ENCODE measurements around the gene NOTCH1.
"Not testable (repeated sequence)": the region's sequence is repeated elsewhere in the genome, so short reads cannot be mapped to it uniquely, and the experiment has no call there.

Gene NOTCH1

DNA sequence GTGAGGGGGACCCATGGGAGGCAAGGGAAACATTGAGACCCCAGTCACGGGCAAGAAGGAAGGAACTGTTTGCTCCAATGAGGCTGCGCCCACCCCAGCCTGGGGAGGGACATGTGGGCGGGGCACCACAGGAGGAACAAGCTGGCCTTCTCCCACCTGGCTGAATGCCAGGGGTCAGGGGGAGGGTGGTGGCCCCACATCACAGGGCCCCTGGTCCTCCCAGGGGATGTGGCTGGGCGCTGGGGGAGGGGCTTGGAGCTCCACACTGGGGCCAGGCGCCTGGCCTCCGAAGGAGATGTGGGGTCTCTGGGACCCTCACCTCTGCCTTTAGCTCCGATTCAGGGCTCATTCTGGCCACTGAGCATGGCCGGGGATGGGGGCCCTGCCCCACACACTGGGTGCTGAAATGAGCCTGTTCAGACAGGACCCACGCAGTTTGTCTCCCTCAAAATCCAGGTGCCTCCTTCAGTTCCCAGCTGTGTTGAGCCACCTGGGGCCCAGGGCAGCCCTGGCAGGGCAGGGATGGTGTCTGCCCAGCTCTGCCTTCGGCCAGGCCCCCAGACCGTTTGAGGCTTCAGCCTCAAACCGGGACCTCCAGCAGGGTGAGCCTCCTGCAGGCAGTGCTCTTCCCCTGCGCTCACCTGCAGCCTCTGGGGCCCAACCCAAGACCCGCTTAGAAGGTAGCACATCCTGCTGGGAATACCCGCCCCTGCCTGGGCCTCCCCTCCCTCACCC lies 33.2 kb upstream of the NOTCH1 start:
- peak; percentile 19 for DNase-seq

DNA sequence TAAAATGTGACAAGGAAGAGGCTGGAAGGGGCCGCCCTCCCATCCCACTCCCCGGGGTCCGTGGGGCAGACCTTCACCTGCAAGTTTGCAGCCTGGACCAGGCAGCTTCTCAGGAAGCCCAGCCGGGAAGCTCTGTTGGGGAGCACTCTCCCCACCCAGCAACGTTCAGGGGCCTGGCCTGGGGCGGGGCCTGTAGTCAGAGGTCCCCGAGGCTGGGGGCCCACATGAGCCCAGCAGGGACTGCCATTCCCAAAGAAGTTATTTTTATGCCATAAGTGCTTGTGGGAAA lies 32.7 kb upstream of the NOTCH1 start:
- DNase-seq, result no peak

DNA sequence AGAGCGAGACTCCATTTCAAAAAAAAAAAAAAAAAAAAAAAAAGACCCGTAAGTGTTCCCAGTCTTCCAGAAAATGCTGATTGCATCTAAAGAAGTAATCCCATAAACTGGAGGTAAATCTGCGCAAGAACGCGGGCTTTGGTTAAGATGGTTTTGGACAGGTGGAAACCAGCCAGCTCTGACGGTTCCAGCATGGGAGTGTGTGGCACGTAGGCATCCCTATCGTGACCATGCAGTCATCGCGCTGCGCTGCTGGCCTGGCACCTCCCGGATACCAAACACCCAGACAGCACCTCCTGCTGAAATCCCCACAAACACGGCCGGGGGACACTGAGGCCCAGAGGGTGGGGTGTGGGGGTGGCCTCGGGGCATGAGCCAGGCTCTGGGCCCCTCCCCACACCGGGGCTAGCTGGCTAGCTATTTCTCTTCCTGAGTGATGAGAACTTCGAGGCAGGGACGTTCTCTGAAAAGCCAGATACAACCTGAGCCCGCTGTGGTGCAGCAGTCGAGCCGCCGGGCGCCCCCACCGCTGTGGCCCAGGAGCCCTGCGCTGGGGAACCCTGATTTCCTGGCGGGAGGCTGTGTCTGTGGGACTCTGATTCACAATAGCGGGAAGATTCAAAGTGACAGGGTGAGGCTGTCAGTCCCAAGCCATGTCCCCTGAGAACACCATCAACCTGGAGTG lies 32.2 kb upstream of the NOTCH1 start:
- no peak for DNase-seq

DNA sequence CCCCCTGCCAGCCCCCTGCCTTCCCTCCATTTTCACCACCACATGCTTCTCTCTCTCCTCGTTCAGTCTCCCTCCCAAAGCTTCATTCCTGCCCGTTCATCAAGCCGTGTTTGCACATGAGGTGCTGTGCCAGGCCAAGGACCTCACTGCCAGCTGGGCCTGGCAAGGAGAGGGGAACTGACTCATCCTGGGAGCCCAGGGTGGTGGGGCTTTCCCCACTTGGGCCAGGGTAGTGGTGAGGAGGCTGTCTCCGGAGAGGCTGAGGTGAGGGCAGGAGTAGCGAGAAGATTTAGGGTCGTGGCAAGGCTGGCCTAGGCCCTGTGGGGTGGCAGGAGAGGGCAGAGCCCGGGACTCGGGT lies 30.4 kb upstream of the NOTCH1 start:
- no peak for DNase-seq

DNA sequence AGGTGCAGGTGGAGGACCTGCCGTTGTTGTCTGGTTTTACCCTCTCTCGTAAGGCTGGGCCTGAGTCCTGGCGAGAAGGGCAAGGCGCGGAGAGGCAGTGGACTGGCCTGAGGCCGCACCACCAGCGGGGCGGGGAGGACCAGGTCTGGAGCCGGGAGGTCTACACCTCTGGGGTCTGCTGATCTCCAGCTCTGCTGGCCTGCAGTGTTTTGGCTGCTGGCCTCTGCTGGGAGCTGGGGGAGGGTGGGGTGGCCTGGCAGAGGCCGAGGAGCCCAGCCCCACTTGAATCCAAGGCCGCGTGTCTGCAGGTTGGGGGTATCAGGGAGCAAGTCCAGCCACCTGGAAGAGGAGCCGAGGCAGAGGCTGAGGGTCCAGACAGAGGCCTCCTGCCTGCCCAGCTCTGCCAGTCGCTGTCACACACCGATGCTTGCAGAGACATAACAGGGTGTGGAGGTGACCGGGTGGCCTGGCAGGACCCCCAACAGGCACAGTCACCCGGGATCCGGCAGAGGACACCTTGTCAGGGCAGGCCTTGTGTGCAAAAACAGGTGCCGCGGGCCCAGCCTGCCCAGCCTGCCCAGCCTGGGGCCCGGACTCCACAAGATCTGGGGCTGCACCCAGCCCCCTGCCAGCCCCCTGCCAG lies 29.9 kb upstream of the NOTCH1 start:
- no peak for DNase-seq

DNA sequence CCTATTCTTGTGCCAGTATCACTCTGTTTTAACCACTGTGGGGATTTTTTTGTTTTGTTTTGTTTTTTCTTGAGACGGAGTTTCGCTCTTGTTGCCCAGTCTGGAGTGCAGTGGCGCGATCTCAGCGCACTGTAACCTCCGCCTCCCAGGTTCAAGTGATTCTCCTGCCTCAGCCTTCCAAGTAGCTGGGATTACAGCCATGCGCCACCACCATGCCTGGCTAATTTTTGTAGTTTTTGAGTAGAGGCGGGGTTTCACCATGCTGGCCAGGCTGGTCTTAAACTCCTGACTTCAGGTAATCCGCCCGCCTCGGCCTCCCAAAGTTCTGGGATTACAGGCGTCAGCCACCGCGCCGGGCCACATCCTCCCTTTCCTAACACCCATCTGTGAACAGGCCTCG lies 28.8 kb upstream of the NOTCH1 start:
- DNase-seq, result not testable (repeated sequence)

DNA sequence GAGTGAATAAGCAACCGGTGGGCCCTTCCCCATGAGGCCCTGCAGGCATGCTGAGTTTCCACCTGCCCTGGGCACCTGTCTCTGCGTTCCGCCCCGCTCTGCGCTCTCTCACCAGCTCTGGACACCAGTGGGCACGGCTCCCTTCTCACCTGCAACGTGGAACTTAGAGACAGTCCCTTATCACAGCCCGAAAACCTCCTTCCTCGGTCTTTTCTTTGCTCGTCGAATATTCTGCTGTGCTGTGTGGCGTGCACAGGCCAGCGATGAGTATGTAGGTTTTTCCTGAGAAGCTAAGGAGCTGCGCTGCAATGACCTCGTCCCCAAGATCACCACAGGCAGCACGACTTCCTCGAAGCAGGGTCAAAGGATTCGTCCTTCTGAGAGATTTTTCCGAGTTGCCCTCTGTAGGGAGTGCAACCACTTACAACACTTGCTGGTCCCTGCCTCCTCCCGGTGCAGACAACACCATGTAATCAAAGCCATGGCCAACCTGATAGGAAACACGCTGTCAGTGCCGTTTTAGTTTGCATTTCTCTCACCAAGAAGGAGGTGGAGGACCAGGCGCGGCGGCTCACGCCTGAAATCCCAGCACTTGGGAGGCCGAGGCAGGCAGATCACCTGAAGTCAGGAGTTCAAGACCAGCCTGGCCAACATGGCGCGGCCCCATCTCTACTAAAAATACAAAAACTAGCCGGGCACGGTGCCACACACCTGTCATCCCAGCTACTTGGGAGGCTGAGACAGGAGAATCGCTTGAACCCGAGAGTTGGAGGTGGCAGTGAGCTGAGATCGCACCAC lies 27.2 kb upstream of the NOTCH1 start:
- DNase-seq, result no peak

DNA sequence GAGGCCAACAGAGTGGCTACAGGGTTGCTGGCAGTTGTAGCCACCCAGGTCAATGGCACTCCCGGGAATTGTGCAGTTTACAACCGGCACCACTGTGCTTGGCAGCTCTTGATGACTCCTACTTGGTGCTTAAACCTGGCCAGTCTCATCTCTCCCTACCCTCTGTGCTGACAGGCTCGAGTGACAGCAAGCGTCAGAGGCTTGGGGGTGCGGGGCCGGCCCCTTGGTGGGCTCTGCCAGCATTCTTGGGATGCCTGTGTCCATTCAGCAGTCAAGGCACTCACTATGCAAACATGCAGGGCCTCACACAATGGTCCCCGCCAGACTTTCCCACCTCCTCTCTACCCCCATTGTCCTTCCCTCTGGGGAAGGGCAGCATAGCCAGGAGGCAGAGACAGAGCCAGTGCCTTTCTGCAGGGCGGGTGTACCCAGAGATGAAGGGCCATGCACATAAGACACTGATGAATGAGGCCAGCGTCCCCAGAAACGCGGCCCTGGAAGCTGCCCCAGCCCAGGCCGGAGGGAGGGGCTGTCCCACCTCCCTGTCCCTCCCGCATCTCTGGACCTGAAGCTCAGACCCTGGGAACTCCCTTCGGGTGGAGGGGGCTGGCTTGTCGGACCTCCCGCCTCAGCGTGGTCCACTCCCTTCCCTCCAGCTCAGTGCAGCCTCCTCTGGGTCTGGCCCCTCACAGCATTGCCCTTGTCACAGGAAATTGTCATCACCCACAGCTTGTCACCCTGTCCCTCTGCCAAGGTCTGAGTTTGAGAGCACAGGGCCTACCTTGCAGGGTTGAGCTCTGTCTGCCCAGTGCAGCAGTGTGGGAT lies 26.4 kb upstream of the NOTCH1 start:
- peak; percentile 38 for DNase-seq

DNA sequence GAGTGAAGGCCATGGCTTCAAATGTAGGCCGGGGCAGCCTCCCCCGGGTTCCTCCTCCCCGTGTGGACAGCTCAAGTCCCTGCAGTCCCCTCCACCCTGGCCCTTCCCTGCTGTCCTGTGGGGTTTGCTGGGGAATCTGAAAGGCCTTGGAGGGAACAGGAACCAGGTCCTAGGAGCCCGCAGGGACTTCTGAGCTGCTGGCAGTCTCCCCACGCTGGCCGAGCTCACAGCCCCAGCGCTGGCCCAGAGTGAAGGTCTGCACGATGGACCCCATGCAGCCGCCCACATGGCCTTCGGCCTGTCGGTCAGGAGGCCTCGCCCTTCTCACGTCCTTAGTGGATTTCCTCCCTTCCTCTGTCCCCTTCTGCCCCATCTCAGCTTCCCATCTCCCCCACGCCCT lies 25.7 kb upstream of the NOTCH1 start:
- no peak for DNase-seq

DNA sequence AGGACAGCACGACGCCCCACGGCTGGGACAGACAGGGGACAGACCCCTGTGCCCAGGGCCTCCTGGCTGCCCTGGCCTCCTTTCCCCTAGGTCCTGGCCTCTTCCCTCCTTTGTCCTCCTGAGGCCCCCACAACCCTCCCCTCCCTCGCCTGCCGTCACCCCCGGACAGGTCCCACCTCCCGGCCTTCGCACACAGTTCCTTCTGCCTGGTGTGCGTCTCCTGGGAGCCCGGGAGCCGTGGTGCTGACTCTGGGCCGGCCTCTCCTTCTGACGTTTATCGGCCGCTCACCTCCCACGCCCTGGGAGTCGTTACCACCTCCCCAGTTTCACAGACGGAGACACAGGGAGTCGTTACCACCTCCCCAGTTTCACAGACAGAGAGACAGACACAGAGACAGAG lies 25.1 kb upstream of the NOTCH1 start:
- DNase-seq, result no peak

DNA sequence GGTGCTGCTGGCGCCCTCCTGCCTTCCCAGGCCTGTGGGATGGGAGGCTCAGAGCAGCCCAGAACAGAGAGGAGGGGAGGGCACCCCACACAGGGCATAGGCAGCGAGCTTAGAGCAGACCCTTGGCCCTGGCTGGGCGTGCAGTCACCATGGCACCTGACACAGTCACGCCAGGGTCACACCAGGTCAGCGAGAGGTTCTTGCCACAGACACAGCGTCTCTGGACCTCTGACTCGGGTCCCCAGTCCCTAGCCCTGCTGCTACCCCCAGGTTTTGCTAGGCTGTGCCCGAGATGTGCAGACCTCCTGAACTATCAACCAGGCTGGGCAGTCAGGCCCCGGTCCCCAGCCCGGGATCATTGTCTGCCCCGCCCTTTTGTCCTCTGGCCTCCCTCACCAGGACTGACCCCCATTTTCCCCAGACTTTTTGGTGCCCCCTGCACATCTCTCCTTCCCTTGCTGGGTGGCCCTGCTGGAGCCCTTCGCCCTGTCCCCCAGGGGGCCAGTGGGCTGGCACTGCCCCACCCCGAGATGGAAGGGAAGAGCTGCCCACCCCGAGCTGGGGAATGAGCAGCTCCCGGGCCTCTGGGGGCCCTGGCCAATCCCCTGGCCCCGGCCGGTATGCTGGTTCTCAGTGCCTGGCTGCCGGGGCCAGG lies 24.5 kb upstream of the NOTCH1 start:
- DNase-seq, result no peak

DNA sequence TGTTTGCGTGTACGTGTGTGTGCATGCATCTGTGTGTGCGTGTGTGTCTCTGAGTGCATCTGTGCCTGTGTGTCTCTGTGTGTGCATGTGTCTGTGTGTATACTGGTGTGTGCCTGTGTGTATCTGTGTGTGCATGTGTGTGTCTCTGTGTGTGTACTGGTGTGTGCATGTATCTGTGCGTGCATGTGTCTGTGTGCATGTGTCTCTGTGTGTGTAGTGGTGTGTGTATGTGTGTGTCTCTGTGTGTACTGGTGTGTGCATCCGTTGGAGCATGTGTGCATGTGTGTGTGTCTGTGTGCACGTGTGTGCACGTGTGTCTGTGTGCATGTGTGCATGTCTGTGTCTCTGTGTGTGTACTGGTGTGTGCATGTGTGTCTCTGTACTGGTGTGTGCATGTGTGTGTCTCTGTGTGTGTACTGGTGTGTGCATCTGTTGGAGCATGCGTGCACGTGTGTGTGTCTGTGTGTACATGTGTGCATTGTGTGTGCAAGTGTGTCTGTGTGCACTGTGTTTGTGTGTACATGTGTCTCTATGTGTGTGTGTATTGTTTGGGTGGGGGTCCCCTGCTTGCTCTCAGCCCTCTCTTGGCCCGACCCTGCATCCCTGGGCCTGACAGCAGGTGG lies 23.8 kb upstream of the NOTCH1 start:
- DNase-seq, result no peak

DNA sequence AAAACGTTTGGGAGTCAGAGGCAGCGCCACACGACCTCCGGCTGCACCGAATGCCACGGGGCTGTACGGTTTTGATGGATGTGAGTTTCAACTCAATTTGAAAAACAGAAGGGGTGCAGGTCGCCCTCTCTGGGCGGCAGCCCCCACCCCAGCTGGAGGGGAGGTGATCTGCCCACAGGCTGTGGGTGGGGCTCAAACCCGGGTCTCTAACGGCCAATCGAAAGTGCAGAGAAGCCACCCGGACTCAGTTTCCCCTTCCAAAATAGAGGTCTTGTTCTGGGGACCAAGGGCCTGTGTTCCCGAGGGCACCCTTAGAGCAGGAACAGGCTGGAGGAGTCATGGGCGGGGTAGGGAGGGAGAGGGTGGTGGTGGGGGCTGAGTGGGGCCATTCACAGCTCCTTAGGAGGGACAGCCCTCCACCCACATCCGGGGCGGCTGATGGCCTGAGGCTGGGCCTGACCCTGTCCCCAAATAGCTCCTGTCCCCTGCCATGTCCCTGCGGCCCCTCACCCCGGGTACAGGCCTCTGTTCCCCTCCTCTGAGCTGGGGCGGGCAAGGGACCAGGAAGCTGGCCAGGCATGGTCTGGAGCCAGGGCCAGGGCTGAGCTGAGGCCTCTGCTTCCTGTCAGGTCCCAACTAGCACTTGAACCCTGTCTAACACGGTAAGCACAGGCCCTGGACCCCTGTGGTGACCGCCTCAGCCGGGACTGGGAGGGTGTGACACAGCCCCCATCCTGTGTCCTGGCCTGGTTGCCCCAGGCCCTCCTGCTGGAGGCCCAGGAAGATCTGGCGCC lies 22.6 kb upstream of the NOTCH1 start:
- no peak for DNase-seq

DNA sequence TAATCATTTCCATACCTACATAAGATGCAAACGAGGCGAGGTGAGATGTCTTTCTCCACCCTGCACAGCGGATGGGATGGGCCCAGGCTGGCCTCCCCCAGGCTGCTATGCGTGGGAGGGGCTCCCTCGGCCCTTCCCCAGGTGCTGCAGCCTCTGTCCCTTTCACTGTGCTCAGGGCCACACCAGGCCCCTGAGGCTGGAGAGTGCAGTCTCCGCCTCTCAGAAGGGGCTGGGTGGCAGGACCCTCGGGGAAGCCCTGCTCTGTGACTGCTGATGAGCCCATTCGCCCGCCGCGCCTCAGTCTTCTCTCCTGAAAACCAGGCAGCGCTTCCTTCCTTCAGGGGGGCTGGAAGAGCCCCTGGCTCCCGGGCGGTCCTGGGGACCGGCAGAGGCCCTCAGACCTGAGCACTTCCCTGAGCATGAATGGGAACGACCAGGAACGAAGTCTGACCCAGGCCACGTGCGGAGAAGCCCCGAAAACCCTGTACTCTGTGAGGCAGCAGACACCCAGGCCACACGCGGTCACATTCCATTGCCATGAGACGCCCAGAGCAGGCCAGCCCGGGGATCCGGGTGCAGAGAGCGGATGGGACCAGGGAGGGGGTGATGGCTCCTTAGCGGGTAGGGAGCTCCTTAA lies 21.9 kb upstream of the NOTCH1 start:
- no peak for DNase-seq

DNA sequence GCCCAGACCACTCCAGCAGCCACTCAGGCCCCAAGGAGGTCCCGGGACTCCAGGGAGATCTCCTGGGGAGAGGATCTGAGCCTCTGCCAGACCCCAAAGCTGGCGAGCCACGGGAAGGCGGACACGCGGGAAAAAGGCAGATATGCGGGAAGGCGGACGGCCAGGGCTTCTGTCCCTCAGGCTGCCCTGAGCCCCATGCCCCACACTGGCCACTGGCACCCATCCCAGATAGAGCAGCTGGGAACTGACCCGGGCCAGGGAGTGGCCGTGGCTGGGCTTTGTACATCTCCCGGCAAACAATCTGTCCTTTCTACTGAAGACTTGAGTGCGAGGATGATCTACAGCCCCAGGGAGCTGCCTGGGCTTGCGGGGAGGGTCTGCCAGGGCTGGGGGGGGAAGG lies 21.1 kb upstream of the NOTCH1 start:
- DNase-seq, result no peak

DNA sequence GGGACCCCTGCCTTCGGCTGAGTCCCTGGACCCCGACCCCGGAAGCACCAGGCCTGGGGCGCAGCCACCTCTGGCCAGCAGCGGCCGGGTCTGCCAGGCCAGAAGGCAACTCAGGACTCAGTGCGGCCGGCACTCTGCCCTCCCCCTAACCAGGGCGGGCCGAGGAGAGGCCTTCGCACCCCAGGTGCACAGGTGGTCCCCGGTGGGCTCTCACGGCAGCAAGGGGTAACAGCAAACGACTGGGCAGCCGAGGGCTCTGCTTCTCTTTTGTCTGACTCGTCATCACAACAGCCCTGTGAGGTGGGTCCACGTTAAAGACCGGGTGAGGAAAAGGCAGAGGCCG lies 20.7 kb upstream of the NOTCH1 start:
- no peak for DNase-seq

DNA sequence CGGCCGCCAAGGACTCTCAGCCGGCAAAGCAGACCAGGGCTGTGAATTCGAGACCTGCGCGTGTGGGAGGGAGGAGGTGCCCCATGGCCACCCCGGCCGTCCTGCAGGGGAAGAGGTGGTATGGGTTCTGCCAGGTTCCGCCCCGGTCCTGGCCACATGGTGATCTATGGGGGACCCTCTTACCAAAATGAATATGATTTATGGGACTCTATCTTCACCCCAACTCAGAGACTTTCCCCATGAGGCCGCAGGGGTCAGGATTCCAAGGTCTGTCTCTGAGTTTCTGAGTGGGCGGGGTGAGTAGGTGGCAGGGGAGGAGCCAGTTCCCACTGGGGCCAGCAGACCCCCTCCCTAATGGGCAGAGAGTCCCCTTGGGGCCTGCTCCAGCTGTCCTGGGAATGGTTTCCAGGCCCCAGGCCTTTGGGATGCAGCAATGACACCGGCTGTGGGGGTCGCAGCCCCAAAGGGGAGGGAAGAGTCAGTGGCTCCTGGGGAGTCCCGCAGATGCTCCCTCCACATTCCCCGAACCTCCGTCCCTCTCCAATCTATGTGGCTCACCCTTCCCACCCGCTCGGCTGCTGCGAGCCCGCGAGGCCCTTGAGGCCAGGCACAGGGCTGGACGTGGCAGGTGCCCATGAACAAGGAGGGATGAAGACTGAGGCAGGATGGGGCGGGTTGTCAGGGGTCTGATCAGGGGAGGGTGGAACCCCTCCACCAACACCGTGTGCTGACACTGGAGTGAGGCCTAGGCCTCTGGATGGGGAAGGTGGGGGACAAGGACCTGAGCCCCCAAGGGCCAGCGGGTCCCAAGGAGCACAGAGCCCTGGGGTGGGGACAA lies 20.1 kb upstream of the NOTCH1 start:
- no peak for DNase-seq

DNA sequence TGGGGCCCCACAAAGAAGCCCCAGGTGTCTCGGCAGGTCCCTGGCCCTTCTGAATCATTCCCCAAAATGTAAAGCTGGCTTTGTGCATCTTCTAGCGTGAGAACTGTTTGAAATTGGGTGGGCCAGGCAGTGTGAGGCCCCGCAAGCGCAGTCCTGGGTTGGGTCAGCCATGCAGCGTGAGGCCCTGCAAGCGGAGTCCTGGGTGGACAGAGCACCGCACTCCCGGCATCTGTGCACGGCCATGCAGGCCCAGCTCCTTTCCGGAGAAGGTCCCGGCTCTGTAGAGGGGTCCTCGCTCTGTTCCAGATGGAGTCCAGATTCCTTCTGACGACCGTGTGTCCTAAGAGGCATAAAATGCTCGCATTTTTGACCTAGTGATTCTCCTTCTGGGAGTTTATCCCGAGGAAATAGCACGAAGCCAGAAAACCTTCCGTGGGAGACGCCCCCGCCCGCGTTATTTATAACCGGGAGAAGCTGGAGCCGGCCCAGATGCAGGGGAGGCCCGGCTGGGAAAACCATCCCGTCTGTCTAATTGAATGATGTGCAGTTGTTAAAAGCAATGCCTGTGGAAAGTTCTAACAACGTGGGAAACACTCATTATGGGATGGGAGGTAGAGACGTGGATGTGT lies 19.4 kb upstream of the NOTCH1 start:
- DNase-seq, result no peak

DNA sequence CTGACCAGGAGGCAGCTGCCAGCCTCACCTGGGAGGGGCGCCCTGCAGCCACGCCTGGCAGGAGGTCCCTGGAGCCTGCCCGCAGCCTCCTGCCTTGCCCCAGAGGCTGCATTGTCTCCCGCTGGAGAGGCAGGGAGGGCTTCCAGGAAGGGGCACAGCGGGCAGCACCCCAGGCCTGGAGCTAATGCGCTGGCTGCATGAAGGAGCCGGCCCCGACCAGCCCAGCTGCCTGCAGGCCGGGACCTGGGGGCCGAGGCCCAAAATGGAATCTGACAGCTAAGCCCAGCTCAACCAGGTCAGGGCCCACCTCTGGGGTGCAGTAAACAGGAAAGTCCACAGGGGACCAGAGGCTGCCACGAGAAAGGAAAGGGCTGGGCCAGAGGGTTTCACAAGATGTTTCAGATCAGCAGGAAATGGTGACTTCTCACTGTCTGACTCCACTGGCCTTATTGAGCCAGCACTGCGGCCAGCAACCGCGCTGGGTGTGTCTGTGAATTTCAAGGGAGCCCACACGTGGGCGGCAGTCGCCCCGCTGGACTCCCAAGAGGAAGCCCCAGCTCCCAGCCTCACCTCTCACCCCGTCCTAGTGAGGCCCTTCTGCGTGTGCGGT lies 18.6 kb upstream of the NOTCH1 start:
- DNase-seq, result no peak
